CD14-positive monocyte (primary cell): ENCODE measurements around the gene IGSF9. TPM values are rescaled to one million over a fixed set of nuclear protein-coding genes. Genes with fewer than 3 reads are reported as not detected.

Experiments used
- DNase-seq, 3 donors: peaks; one replicate each; pipeline ENCODE4 v3.0.0-alpha.2; 2011 to 2022
- H2AFZ ChIP-seq: 2 replicates; pipeline ENCODE4 v1.6.0; 2012; ENCODE audit warnings: mild to moderate bottlenecking, low read depth, low read length, inconsistent platforms; ENCODE audit not compliant: insufficient read depth, poor library complexity, severe bottlenecking
- H3K27ac ChIP-seq, 2 donors: 1 replicate in 1 of 2; 2 replicates in 1 of 2; pipeline ENCODE4 v1.5.1; 2012 to 2013; ENCODE audit warnings: low read length in 2 of 2, control low read depth in 1 of 2, inconsistent platforms in 1 of 2, low read depth in 1 of 2, mild to moderate bottlenecking in 1 of 2
- H3K27me3 ChIP-seq, 2 donors: one replicate each; pipeline versions ENCODE4 v1.6.0 to v1.6.1; 2011 to 2013; ENCODE audit warnings: low read length in 2 of 2; ENCODE audit not compliant: control insufficient read depth in 2 of 2, insufficient read depth in 2 of 2
- H3K36me3 ChIP-seq, 2 donors: replicated peaks in 1 of 2; 1 replicate in 1 of 2; 2 replicates in 1 of 2; pipeline versions ENCODE4 v1.5.1 to v1.6.1; 2012 to 2013; ENCODE audit warnings: low read length in 2 of 2, control low read depth in 1 of 2, inconsistent platforms in 1 of 2, mild to moderate bottlenecking in 1 of 2; ENCODE audit not compliant: insufficient read depth in 2 of 2, control insufficient read depth in 1 of 2
- H3K4me1 ChIP-seq, 2 donors: 1 replicate in 1 of 2; 2 replicates in 1 of 2; pipeline versions ENCODE4 v1.5.1 to v1.6.1; 2012 to 2013; ENCODE audit warnings: low read length in 2 of 2, control low read depth in 1 of 2, inconsistent platforms in 1 of 2, mild to moderate bottlenecking in 1 of 2, moderate library complexity in 1 of 2; ENCODE audit not compliant: insufficient read depth in 2 of 2, control insufficient read depth in 1 of 2
- H3K4me2 ChIP-seq: replicated peaks from 2 replicates; pipeline ENCODE3; 2012; ENCODE audit warnings: low read length, moderate library complexity, mild to moderate bottlenecking; ENCODE audit not compliant: poor library complexity, severe bottlenecking; ENCODE audit errors: extremely low read depth
- H3K4me3 ChIP-seq, 3 experiments: fragments of 200-600 bp in 1 of 3; sonication (generic) in 1 of 3; replicated peaks in 1 of 3; 1 replicate in 2 of 3; 2 replicates in 1 of 3; pipeline ENCODE4 v1.5.1; 2011 to 2013; ENCODE audit warnings: low read length in 3 of 3, mild to moderate bottlenecking in 3 of 3, control low read depth in 2 of 3, low read depth in 2 of 3, inconsistent platforms in 1 of 3, moderate library complexity in 1 of 3
- H3K79me2 ChIP-seq: 2 replicates; pipeline ENCODE4 v1.6.0; 2012; ENCODE audit warnings: mild to moderate bottlenecking, control low read depth, inconsistent platforms, low read length, moderate library complexity; ENCODE audit not compliant: insufficient read depth
- H3K9ac ChIP-seq: 2 replicates; pipeline ENCODE4 v1.6.0; 2017; ENCODE audit warnings: low read length, mild to moderate bottlenecking; ENCODE audit not compliant: insufficient read depth, poor library complexity, severe bottlenecking
- H3K9me3 ChIP-seq, 2 donors: replicated peaks in 1 of 2; 1 replicate in 1 of 2; 2 replicates in 1 of 2; pipeline versions ENCODE4 v1.5.1 to v1.6.1; 2012 to 2013; ENCODE audit warnings: low read length in 2 of 2, control low read depth in 1 of 2; ENCODE audit not compliant: control insufficient read depth in 1 of 2, insufficient read depth in 1 of 2
- H4K20me1 ChIP-seq: 2 replicates; pipeline ENCODE4 v1.6.0; 2012; ENCODE audit warnings: mild to moderate bottlenecking, low read length, control low read depth, moderate library complexity; ENCODE audit not compliant: insufficient read depth
- H3K27ac Mint-ChIP-seq, 7 donors: one replicate each; pipeline ENCODE4 v1.8.0; 2020; ENCODE audit warnings: mild to moderate bottlenecking in 7 of 7, mixed read lengths in 7 of 7, moderate library complexity in 6 of 7, inconsistent platforms in 2 of 7
- H3K27me3 Mint-ChIP-seq, 3 donors: one replicate each; pipeline ENCODE4 v1.8.0; 2021 to 2022; ENCODE audit warnings: low read depth in 3 of 3, mild to moderate bottlenecking in 3 of 3, mixed read lengths in 3 of 3, moderate library complexity in 3 of 3, inconsistent platforms in 1 of 3
- H3K36me3 Mint-ChIP-seq, 2 donors: one replicate each; pipeline ENCODE4 v1.8.0; 2020; ENCODE audit warnings: mixed read lengths in 2 of 2, inconsistent platforms in 1 of 2, mild to moderate bottlenecking in 1 of 2
- H3K4me1 Mint-ChIP-seq: one replicate; pipeline ENCODE4 v1.8.0; 2020; ENCODE audit warnings: mild to moderate bottlenecking, mixed read lengths
- H3K4me3 Mint-ChIP-seq, 2 donors: one replicate each; pipeline ENCODE4 v1.8.0; 2020; ENCODE audit warnings: mild to moderate bottlenecking in 2 of 2, mixed read lengths in 2 of 2, moderate library complexity in 1 of 2
- H3K9me3 Mint-ChIP-seq, 7 donors: one replicate each; pipeline ENCODE4 v1.8.0; 2020 to 2022; ENCODE audit warnings: mixed read lengths in 7 of 7, mild to moderate bottlenecking in 6 of 7, moderate library complexity in 6 of 7, inconsistent platforms in 2 of 7
- WGBS: methylation state at CpG from one replicate; pipeline ENCODE4 v1.1.5; 2013; ENCODE audit warnings: missing lambda C conversion rate; ENCODE audit not compliant: insufficient coverage; 5-methylcytosine and 5-hydroxymethylcytosine counted together
- intact Hi-C, 2 donors: fragments of 100-400 bp; cut with micrococcal nuclease; formaldehyde crosslinking; loops; one replicate each; pipeline versions ENCODE4 v1.15.0 to v1.15.1; 2023
- polyA plus RNA-seq, 3 donors: library from polyadenylated mRNA; depleted of rRNA in 1 of 3; unstranded in 2 of 3; stranded (reverse) in 1 of 3; fragments of 300-500 nt in 2 of 3; fragments of >200 nt in 1 of 3; fragmentation: Illumina TruSeq in 2 of 3; gene quantifications; 1 replicate in 2 of 3; 2 replicates in 1 of 3; pipeline ENCODE4 v1.2.3, GENCODE V29; 2012 to 2021
- TF ChIP-seq, protein P1 (sequence below): fragments of 200-600 bp; IDR thresholded peaks from one replicate; pipeline ENCODE4 v1.8.0; 2022; ENCODE audit warnings: antibody characterized with exemption, mild to moderate bottlenecking

IGSF9 gene
- polyA plus RNA-seq, 3 donors: 0.04 TPM; not detected in 2

DNA sequence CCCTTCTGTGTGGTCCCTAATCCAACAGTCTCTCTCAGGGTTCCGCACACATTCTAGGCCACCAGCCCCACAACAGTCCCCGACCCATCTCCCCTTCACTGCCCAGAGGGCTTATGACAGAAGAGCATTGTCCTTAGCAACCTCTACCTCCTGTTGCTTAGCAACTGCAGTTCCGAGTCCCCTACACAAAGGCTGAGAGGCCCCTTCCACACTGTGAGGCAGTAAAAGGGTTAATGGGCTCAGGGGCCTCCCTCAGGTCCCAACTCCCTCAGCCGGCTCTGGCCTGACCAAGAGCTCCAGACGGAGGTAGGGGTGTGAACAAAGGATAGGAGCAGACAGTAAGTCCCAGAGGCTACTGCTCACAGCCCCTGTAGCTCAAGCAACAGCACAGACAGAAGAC, 4.3 kb downstream of the IGSF9 start:
- Histone ChIP-seq H3K27ac (no peak overlapping the region), H3K4me2 (no peak overlapping the region), H3K9me3 (no peaks in the 10 kb centered on the region), H3K4me1 (peaks cover 50 to 65% of the 10 kb centered on the region in 2 donors), H3K36me3 (no peaks in the 10 kb centered on the region), H3K9ac (no peak overlapping the region), H3K4me3 (no peak overlapping the region), H3K79me2 (peaks cover 63% of the 10 kb centered on the region), H3K27me3 (peaks cover 6 to 18% of the 10 kb centered on the region in 2 donors), H2AFZ (no peak overlapping the region), H4K20me1 (no peaks in the 10 kb centered on the region)
- Mint-ChIP-seq H3K4me1 (peaks cover 77% of the 10 kb centered on the region), H3K36me3 (peaks cover 0 to 9% of the 10 kb centered on the region in 2 donors), H3K4me3 (no peak overlapping the region), H3K27me3 (peaks cover 19 to 27% (median 23%) of the 10 kb centered on the region in 3 donors), H3K9me3 (peaks cover 0 to 8% (median 0%) of the 10 kb centered on the region in 7 donors), H3K27ac (peak overlapping the region in 1 of 7 donors; percentile 41)
- TF ChIP-seq, protein P1, sequence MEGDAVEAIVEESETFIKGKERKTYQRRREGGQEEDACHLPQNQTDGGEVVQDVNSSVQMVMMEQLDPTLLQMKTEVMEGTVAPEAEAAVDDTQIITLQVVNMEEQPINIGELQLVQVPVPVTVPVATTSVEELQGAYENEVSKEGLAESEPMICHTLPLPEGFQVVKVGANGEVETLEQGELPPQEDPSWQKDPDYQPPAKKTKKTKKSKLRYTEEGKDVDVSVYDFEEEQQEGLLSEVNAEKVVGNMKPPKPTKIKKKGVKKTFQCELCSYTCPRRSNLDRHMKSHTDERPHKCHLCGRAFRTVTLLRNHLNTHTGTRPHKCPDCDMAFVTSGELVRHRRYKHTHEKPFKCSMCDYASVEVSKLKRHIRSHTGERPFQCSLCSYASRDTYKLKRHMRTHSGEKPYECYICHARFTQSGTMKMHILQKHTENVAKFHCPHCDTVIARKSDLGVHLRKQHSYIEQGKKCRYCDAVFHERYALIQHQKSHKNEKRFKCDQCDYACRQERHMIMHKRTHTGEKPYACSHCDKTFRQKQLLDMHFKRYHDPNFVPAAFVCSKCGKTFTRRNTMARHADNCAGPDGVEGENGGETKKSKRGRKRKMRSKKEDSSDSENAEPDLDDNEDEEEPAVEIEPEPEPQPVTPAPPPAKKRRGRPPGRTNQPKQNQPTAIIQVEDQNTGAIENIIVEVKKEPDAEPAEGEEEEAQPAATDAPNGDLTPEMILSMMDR: no peak
- DNase-seq: no peak
- WGBS: 93% methylated on average over 2 of the region's 5 CpGs
- intact Hi-C loops: no loop called here

DNA sequence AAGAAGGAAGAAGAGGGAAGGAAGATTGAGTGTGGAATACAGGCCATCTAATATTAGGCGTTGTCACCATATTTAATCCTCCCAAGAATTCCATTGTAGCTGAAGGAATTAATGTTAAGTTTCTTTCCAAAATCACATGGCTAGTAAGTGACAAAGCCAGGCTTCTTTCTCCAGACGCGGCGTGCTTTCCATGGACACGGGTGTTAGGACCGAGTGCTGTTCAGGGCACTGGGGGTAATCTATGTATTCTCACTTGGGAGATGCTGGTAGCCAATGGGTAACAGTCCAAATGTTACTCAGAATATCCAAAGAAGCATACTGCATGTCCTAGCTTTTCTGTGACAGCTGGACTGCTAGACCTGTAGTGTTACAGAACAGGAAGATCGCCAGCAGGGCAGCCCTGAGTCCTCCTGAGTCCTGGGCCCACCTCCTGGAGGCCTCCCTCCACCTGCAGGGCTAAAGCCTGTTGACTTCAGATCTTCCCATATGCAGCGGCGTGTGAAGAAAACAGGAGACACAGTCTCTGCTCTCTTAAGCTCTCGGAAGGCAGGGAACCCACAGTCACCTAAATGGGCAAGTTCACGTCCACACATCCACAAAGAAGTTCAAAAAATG, 5.3 kb downstream of the IGSF9 start:
- Mint-ChIP-seq H3K27ac (peak overlapping the region in 2 of 7 donors; percentile 28 to 51), H3K4me1 (peaks cover 78% of the 10 kb centered on the region), H3K9me3 (peaks cover 0 to 5% (median 0%) of the 10 kb centered on the region in 7 donors), H3K27me3 (peaks cover 8 to 18% (median 16%) of the 10 kb centered on the region in 3 donors), H3K36me3 (peaks cover 0 to 6% of the 10 kb centered on the region in 2 donors), H3K4me3 (no peak overlapping the region)
- intact Hi-C loops: no loop called here
- H3K4me3 ChIP-seq: no peak overlapping the region
- peak overlapping the region in 1 of 2 donors; percentile 14 for H3K27ac ChIP-seq
- peaks cover 49 to 62% of the 10 kb centered on the region in 2 donors for H3K4me1 ChIP-seq
- no peak overlapping the region for H2AFZ ChIP-seq
- no peaks in the 10 kb centered on the region for H3K9me3 ChIP-seq
- no peaks in the 10 kb centered on the region for H4K20me1 ChIP-seq
- peaks cover 63% of the 10 kb centered on the region for H3K79me2 ChIP-seq
- H3K9ac ChIP-seq: no peak overlapping the region
- WGBS: 100% methylated on average over 3 of the region's 11 CpGs
- TF ChIP-seq, protein P1: no peak
- H3K27me3 ChIP-seq: peaks cover 4 to 9% of the 10 kb centered on the region in 2 donors
- no peak for DNase-seq
- H3K36me3 ChIP-seq: no peaks in the 10 kb centered on the region
- no peak overlapping the region for H3K4me2 ChIP-seq
